ENCODE measurements around the gene FZD8.

FZD8 gene

DNA sequence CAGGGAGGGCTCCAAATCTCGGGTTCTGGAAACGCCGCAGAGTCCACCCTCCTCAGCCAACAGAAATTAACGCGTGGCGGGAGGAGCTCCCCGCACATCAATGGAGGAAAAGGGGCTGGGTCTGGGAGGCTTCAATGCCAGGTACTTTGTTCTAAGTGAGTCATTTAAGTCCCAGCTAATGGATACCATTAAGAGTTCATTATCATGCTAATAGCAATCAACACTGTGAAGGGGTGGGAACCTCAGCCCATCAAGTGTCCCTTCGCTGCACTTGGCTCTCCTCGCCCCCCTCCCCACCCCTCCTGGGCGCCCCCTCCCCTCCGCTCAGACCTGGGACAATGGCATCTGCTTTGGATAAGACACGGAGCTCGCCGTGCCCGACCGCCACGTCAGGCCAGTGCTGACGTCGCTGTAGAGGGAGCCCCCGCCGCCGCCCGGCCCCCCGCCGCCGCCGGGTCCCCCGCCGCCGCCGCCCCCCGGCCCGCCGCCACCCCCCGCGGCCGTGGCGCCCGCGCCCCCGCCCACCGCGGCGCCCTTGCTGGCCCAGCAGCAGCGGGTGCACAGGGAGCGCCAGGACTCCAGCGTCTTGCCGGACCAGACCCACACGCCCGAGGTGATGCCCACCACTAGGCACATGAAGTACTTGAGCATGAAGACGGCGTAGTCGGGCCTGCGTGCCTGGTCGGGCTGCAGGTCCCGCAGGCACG, 2.9 kb downstream of the FZD8 start:
- H4K91ac ChIP-seq (ENCODE audit: low read length), result peak overlapping the region; percentile 70
- peak overlapping the region in 1 of 2 experiments; percentile 84 for H2BK12ac ChIP-seq (ENCODE audit: low read length in 2 of 2)
- H3K27me3 ChIP-seq (ENCODE audit: control insufficient read depth in 1 of 2, insufficient read depth in 1 of 2, low read length in 2 of 2), result no peaks in the 10 kb centered on the region
- no peak overlapping the region for H2BK5ac ChIP-seq (ENCODE audit: low read depth, low read length, poor library complexity, severe bottlenecking)
- WGBS, result under 1% methylated on average over 38 of the region's 57 CpGs
- H3K9me3 ChIP-seq (ENCODE audit: control insufficient read depth, low read length), result no peaks in the 10 kb centered on the region
- H3K27ac ChIP-seq (ENCODE audit: low read length, poor library complexity, severe bottlenecking), result no peak overlapping the region
- peak overlapping the region in 1 of 2 experiments; percentile 11 for H3K23ac ChIP-seq (ENCODE audit: low read length in 2 of 2)
- H2AFZ ChIP-seq (ENCODE audit: low read depth, low read length), result no peak overlapping the region
- H3K36me3 ChIP-seq (ENCODE audit: control insufficient read depth in 1 of 2, insufficient read depth in 2 of 2, low read depth in 1 of 2, low read length in 2 of 2), result no peaks in the 10 kb centered on the region
- DNase-seq, result peak; percentile 33
- peaks cover 19% of the 10 kb centered on the region for H3K4me1 ChIP-seq (ENCODE audit: control insufficient read depth, insufficient read depth, low read depth, low read length)
- H3K18ac ChIP-seq (ENCODE audit: low read depth in 1 of 2, low read length in 2 of 2), result peak overlapping the region; percentile 23 to 77
- peak overlapping the region; percentile 59 for H3K4me2 ChIP-seq (ENCODE audit: low read length, poor library complexity, severe bottlenecking)
- H2BK15ac ChIP-seq (ENCODE audit: low read depth, poor library complexity, severe bottlenecking), result no peak overlapping the region
- peak overlapping the region in 1 of 2 experiments; percentile 99 for H3K14ac ChIP-seq (ENCODE audit: low read length in 2 of 2)
- peak overlapping the region; percentile 45 for H2BK120ac ChIP-seq (ENCODE audit: low read depth, low read length)
- peaks cover 5% of the 10 kb centered on the region for H3K79me1 ChIP-seq (replicated peaks; ENCODE audit: low read length, poor library complexity, severe bottlenecking)
- no peak overlapping the region for H3K9ac ChIP-seq (ENCODE audit: low read length)
- H3K4ac ChIP-seq (ENCODE audit: low read depth in 1 of 2, low read length in 2 of 2), result peak overlapping the region in 1 of 2 experiments; percentile 45
- H2AK5ac ChIP-seq (ENCODE audit: low read length, severe bottlenecking), result no peak overlapping the region
- peak overlapping the region; percentile 57 to 70 for H3K4me3 ChIP-seq (ENCODE audit: insufficient read depth in 1 of 2, low read depth in 1 of 2, low read length in 2 of 2)
- peak overlapping the region; percentile 16 for H4K8ac ChIP-seq (ENCODE audit: low read length)

DNA sequence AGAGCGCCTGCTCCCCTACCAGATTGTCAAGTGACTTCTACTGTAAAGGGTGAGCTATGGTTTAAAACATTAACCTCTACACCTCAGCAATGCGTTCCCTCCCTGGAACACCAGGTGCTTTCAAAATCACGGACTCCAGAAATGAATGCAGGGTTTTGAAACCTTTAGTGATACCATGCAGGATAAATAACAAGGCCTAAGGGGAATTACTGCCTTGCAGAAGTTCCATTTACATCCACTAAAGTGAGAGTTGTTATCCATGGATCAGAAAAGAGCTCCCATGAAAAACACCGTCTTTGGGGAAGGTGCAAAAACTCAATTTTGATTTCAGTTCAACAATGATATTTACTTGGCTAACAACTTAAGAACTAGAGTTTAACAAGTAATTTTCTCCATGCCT, 4.0 kb downstream of the FZD8 start:
- WGBS, result 29% methylated on average over 1 of the region's 4 CpGs
- H3K4ac ChIP-seq (ENCODE audit: low read depth in 1 of 2, low read length in 2 of 2), result peak overlapping the region in 1 of 2 experiments; percentile 53
- no peak overlapping the region for H2AK5ac ChIP-seq (ENCODE audit: low read length, severe bottlenecking)
- no peak overlapping the region for H2BK12ac ChIP-seq (ENCODE audit: low read length in 2 of 2)
- no peak overlapping the region for H3K14ac ChIP-seq (ENCODE audit: low read length in 2 of 2)
- no peak overlapping the region for H3K4me2 ChIP-seq (ENCODE audit: low read length, poor library complexity, severe bottlenecking)
- no peak overlapping the region for H4K91ac ChIP-seq (ENCODE audit: low read length)
- H3K4me1 ChIP-seq (ENCODE audit: control insufficient read depth, insufficient read depth, low read depth, low read length), result peaks cover 19% of the 10 kb centered on the region
- no peak overlapping the region for H3K27ac ChIP-seq (ENCODE audit: low read length, poor library complexity, severe bottlenecking)
- no peak overlapping the region for H3K9ac ChIP-seq (ENCODE audit: low read length)
- H4K8ac ChIP-seq (ENCODE audit: low read length), result no peak overlapping the region
- H3K23ac ChIP-seq (ENCODE audit: low read length in 2 of 2), result no peak overlapping the region
- H2AFZ ChIP-seq (ENCODE audit: low read depth, low read length), result no peak overlapping the region
- H3K18ac ChIP-seq (ENCODE audit: low read depth in 1 of 2, low read length in 2 of 2), result no peak overlapping the region
- H2BK15ac ChIP-seq (ENCODE audit: low read depth, poor library complexity, severe bottlenecking), result no peak overlapping the region
- H3K9me3 ChIP-seq (ENCODE audit: control insufficient read depth, low read length), result no peaks in the 10 kb centered on the region
- H3K27me3 ChIP-seq (ENCODE audit: control insufficient read depth in 1 of 2, insufficient read depth in 1 of 2, low read length in 2 of 2), result no peaks in the 10 kb centered on the region
- no peak overlapping the region for H2BK5ac ChIP-seq (ENCODE audit: low read depth, low read length, poor library complexity, severe bottlenecking)
- H3K79me1 ChIP-seq (replicated peaks; ENCODE audit: low read length, poor library complexity, severe bottlenecking), result peaks cover 5% of the 10 kb centered on the region
- no peak overlapping the region for H3K4me3 ChIP-seq (ENCODE audit: insufficient read depth in 1 of 2, low read depth in 1 of 2, low read length in 2 of 2)
- no peaks in the 10 kb centered on the region for H3K36me3 ChIP-seq (ENCODE audit: control insufficient read depth in 1 of 2, insufficient read depth in 2 of 2, low read depth in 1 of 2, low read length in 2 of 2)
- H2BK120ac ChIP-seq (ENCODE audit: low read depth, low read length), result no peak overlapping the region
- peak; percentile 54 for DNase-seq

DNA sequence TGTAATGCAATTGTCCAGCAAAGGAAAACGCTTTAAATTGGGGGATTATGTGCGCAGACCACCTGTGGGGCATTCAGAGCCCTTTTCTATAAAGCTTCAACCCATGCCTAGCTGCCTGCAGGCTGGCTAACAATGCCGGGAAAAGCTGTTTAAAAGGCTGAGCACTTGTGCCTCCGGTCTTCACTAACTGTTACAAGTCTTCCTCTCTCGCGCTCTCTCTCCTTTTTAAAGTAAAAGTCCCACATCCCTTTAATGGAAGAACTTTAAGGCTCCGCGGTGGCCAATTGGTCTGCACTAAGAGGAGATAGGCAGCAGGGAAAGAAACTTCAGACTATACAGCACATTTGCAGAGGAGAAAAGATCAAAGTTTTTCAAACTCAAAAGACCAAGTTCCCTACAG, 4.6 kb downstream of the FZD8 start:
- no peak overlapping the region for H4K8ac ChIP-seq (ENCODE audit: low read length)
- H4K91ac ChIP-seq (ENCODE audit: low read length), result no peak overlapping the region
- no peak overlapping the region for H2BK12ac ChIP-seq (ENCODE audit: low read length in 2 of 2)
- H3K79me1 ChIP-seq (replicated peaks; ENCODE audit: low read length, poor library complexity, severe bottlenecking), result peaks cover 4% of the 10 kb centered on the region
- no peak overlapping the region for H3K14ac ChIP-seq (ENCODE audit: low read length in 2 of 2)
- peak overlapping the region; percentile 60 for H3K4me2 ChIP-seq (ENCODE audit: low read length, poor library complexity, severe bottlenecking)
- no peak overlapping the region for H2AFZ ChIP-seq (ENCODE audit: low read depth, low read length)
- H2BK120ac ChIP-seq (ENCODE audit: low read depth, low read length), result no peak overlapping the region
- no peaks in the 10 kb centered on the region for H3K9me3 ChIP-seq (ENCODE audit: control insufficient read depth, low read length)
- H3K4me3 ChIP-seq (ENCODE audit: insufficient read depth in 1 of 2, low read depth in 1 of 2, low read length in 2 of 2), result no peak overlapping the region
- H3K36me3 ChIP-seq (ENCODE audit: control insufficient read depth in 1 of 2, insufficient read depth in 2 of 2, low read depth in 1 of 2, low read length in 2 of 2), result no peaks in the 10 kb centered on the region
- WGBS, result 3% methylated on average over 8 of the region's 8 CpGs
- no peak overlapping the region for H3K18ac ChIP-seq (ENCODE audit: low read depth in 1 of 2, low read length in 2 of 2)
- H3K4me1 ChIP-seq (ENCODE audit: control insufficient read depth, insufficient read depth, low read depth, low read length), result peaks cover 16% of the 10 kb centered on the region
- H2BK5ac ChIP-seq (ENCODE audit: low read depth, low read length, poor library complexity, severe bottlenecking), result no peak overlapping the region
- no peak overlapping the region for H3K27ac ChIP-seq (ENCODE audit: low read length, poor library complexity, severe bottlenecking)
- H3K9ac ChIP-seq (ENCODE audit: low read length), result no peak overlapping the region
- no peak overlapping the region for H3K4ac ChIP-seq (ENCODE audit: low read depth in 1 of 2, low read length in 2 of 2)
- H2BK15ac ChIP-seq (ENCODE audit: low read depth, poor library complexity, severe bottlenecking), result peak overlapping the region; percentile 45
- H3K23ac ChIP-seq (ENCODE audit: low read length in 2 of 2), result peak overlapping the region in 1 of 2 experiments; percentile 31
- peak; percentile 56 for DNase-seq
- no peak overlapping the region for H2AK5ac ChIP-seq (ENCODE audit: low read length, severe bottlenecking)
- no peaks in the 10 kb centered on the region for H3K27me3 ChIP-seq (ENCODE audit: control insufficient read depth in 1 of 2, insufficient read depth in 1 of 2, low read length in 2 of 2)

DNA sequence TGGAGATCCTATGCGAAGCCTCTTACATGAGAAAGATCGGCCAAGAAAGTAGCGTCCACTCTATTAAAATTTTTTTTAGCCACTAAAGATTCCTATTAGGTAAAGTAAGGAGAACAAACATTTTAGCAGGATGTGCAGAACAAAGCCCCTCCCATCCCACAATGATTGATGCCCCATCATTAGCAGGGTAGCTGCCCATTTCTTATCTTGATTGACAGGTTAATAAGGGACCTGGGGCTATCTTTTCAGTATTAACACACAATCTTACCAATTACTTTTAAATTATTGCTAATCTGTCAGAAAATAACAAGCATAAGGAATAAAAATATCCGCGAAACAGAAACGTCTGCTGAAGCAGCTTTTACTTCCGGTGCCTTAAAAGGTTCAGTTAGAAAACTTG, 5.1 kb downstream of the FZD8 start:
- no peak overlapping the region for H2BK5ac ChIP-seq (ENCODE audit: low read depth, low read length, poor library complexity, severe bottlenecking)
- H3K4me3 ChIP-seq (ENCODE audit: insufficient read depth in 1 of 2, low read depth in 1 of 2, low read length in 2 of 2), result no peak overlapping the region
- no peak for DNase-seq
- no peak overlapping the region for H3K9ac ChIP-seq (ENCODE audit: low read length)
- H2AK5ac ChIP-seq (ENCODE audit: low read length, severe bottlenecking), result no peak overlapping the region
- H3K27me3 ChIP-seq (ENCODE audit: control insufficient read depth in 1 of 2, insufficient read depth in 1 of 2, low read length in 2 of 2), result no peaks in the 10 kb centered on the region
- H3K14ac ChIP-seq (ENCODE audit: low read length in 2 of 2), result no peak overlapping the region
- WGBS, result 17% methylated on average over 4 of the region's 7 CpGs
- H3K9me3 ChIP-seq (ENCODE audit: control insufficient read depth, low read length), result no peaks in the 10 kb centered on the region
- peaks cover 2% of the 10 kb centered on the region for H3K79me1 ChIP-seq (replicated peaks; ENCODE audit: low read length, poor library complexity, severe bottlenecking)
- no peaks in the 10 kb centered on the region for H3K36me3 ChIP-seq (ENCODE audit: control insufficient read depth in 1 of 2, insufficient read depth in 2 of 2, low read depth in 1 of 2, low read length in 2 of 2)
- no peak overlapping the region for H4K8ac ChIP-seq (ENCODE audit: low read length)
- no peak overlapping the region for H4K91ac ChIP-seq (ENCODE audit: low read length)
- no peak overlapping the region for H3K23ac ChIP-seq (ENCODE audit: low read length in 2 of 2)
- no peak overlapping the region for H3K4ac ChIP-seq (ENCODE audit: low read depth in 1 of 2, low read length in 2 of 2)
- H2AFZ ChIP-seq (ENCODE audit: low read depth, low read length), result no peak overlapping the region
- no peak overlapping the region for H2BK15ac ChIP-seq (ENCODE audit: low read depth, poor library complexity, severe bottlenecking)
- H3K4me1 ChIP-seq (ENCODE audit: control insufficient read depth, insufficient read depth, low read depth, low read length), result peaks cover 14% of the 10 kb centered on the region
- H3K27ac ChIP-seq (ENCODE audit: low read length, poor library complexity, severe bottlenecking), result no peak overlapping the region
- no peak overlapping the region for H2BK12ac ChIP-seq (ENCODE audit: low read length in 2 of 2)
- H3K4me2 ChIP-seq (ENCODE audit: low read length, poor library complexity, severe bottlenecking), result peak overlapping the region; percentile 60
- no peak overlapping the region for H2BK120ac ChIP-seq (ENCODE audit: low read depth, low read length)
- no peak overlapping the region for H3K18ac ChIP-seq (ENCODE audit: low read depth in 1 of 2, low read length in 2 of 2)

Measured in mesenchymal stem cell (in vitro differentiated cells and primary cell).